ENCODE results near the gene NCMAP. TPM values are rescaled to one million over a fixed set of nuclear protein-coding genes. Genes with fewer than 3 reads are reported as not detected.
"Not testable (repeated sequence)": the region's sequence is repeated elsewhere in the genome, so short reads cannot be mapped to it uniquely, and the experiment has no call there.

The NCMAP gene
- polyA plus RNA-seq (2014; cell fraction: cytosol; rRNA removed) = not detected in 2 replicates
- polyA plus RNA-seq (2014; cell fraction: nucleus; rRNA removed) = not detected in 2 replicates

- no peak for DNase-seq (ENCODE audit: low spot score)
Measured at GRCh38 chr1:24555591-24556413, at the start of gene NCMAP. Gene NCMAP, plus strand, starts transcription at chr1:24556087. Its CDS starts 39,344 bp downstream, at chr1:24595431.

DNA sequence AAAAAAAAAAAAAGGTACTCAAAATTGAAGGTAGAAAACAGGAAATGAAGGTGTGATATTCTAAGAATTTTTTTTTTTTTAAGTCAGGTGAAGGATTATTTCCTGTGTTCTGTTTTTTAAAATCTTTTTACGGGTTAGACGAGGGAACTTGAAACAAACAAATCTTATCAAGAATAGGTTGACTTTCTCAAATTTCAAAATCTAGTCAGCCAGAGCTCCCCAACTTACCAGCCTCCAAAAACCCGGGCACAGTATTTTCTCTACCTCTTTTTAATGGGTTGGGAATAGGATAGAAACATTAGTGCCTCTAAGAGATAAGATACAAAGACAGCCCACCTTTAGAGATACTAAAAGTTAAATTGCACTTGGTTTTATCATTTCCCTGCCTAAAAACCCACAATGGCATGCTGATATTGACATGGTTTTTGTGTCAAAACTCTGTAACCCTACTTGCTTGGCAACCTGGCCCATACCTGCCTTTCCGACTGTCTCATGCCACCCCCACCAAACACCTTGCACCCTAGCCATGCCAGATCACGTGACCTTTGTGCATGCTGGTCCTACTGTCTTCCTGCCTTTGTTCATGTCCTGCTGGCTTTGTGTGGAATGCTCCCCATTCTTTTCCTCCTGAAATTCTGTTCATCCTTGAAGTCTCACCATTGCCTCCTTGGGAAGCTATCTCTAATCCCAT is 49.1 kb upstream of the NCMAP start:
- DNase-seq (ENCODE audit: low spot score) = no peak

DNA sequence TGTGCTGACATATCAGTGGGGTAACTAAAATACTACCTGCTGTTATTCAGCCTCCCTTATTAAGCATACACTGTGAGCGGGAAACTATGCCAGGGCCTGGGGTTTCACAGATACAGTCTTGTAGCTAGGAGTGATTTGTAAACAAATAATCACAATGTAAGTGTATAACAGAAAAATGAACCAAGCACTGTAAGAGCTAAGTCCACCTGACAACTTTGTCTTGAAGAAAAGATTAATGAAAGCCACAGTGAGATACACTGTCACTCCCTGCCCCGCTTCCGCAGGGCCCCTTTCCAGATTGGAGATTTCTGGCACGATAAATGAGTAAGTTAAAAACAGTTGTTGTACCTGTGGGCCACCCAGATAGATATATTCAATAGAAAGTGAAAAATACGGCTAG is 48.5 kb upstream of the NCMAP start:
- no peak for DNase-seq (ENCODE audit: low spot score)

DNA sequence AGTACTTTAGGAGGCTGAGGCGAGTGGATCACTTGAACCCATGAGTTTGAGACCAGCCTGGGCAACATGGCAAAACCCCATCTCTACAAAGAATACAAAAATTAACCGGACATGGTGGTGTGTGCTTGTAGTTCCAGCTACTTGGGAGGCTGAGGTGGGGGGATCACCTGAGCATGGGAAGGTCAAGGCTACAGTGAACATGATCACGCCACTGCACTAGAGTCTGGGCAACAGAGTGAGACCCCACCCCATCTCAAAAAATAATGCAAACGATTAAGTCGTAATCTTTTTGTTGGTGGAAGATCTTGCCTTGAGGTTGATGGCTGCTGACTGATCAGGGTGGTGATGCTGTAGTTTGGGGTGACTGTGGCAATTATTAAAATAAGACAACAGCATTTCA is 47.0 kb upstream of the NCMAP start:
- DNase-seq (ENCODE audit: low spot score) = no peak

DNA sequence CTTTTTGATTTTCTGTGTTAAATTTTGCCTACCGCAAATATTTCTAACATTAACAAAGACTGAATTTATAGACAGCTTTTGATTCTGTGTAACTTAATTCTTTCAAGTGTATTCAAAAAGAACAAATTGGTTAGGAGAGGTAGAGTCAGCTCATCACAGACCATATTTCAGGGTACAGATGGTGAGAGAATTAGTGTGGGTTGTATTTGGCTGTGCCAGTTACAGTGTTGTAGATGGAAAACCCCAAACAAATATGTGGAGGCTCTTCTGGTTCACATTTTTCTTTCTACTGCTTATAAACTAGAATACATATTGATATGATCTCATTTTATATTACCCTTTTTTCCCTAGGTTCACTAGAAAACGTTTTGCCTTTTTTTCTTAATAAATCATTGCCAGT is 42.2 kb upstream of the NCMAP start:
- no peak for DNase-seq (ENCODE audit: low spot score)

- DNase-seq (ENCODE audit: low spot score) = no peak
Measured at GRCh38 chr1:24514946-24515345, 40.9 kb upstream of the NCMAP start.

GRCh38 chr1:24515671-24516209 is 40.1 kb upstream of the NCMAP start:
- DNase-seq (ENCODE audit: low spot score) = not testable (repeated sequence)

GRCh38 chr1:24516506-24516905 is 39.4 kb upstream of the NCMAP start:
- no peak for DNase-seq (ENCODE audit: low spot score)

DNA sequence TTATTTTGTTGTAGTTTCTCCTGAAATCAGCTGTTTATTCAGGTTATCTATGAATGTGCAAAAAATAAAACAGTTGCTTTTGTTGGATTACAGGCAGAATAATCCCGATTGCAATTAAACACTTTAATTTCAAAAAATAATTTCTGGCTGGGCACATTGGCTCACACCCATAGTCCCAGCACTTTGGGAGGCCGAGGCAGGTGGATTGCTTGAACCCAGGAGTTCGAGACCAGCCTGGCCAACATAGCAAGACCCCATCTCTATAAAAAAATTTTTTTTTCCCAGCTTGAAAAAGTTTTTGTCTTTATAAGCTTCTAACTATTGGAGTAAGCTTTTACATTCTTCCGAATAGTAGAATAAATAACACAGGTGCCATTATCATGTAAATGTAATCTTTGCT is 38.0 kb upstream of the NCMAP start:
- DNase-seq (ENCODE audit: low spot score) = no peak

- DNase-seq (ENCODE audit: low spot score) = not testable (repeated sequence)
Measured at GRCh38 chr1:24520282-24520681, 35.6 kb upstream of the NCMAP start.

DNA sequence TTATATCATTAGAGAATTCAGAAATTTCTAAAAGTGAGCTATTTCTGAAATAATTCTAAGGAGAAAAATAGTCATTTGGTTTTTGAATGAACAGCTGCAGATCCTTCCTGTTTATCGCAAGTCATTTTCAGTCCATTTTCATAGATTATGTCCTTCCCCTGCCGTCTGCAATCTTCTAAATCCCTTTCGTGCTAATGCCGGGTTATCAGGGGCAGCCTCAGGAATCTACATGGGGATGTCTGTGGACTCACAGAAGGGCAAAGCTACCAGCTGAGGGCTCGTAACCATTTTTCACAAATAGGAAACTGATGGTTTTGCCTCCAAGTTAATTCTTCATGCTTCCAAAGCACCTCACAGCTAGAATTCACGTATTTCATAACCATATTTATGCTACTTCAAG is 30.3 kb upstream of the NCMAP start:
- no peak for DNase-seq (ENCODE audit: low spot score)

- no peak for DNase-seq (ENCODE audit: low spot score)
Measured at GRCh38 chr1:24526045-24526444, 29.8 kb upstream of the NCMAP start.

- DNase-seq (ENCODE audit: low spot score) = no peak
Measured at GRCh38 chr1:24526940-24527542, 28.8 kb upstream of the NCMAP start.

- no peak for DNase-seq (ENCODE audit: low spot score)
Measured at GRCh38 chr1:24528744-24529143, 27.1 kb upstream of the NCMAP start.

DNA sequence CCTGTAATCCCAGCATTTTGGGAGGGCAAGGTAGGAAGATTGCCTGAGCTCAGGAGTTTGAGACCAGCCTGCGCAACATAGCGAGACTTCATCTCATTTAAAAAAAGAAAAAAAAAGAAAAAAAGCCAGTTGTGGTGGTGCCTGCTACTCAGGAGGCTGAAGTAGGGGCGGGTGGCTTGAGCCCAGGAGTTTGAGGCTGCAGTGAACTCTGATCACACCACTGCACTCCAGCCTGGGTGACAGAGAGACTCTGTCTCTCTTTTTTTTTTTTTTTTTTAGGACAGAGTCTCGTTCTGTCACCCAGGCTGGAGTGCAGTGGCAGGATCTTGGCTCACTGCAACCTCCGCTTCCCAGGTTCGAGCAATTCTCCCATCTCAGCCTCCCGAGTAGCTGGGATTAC is 26.6 kb upstream of the NCMAP start:
- DNase-seq (ENCODE audit: low spot score) = not testable (repeated sequence)

DNA sequence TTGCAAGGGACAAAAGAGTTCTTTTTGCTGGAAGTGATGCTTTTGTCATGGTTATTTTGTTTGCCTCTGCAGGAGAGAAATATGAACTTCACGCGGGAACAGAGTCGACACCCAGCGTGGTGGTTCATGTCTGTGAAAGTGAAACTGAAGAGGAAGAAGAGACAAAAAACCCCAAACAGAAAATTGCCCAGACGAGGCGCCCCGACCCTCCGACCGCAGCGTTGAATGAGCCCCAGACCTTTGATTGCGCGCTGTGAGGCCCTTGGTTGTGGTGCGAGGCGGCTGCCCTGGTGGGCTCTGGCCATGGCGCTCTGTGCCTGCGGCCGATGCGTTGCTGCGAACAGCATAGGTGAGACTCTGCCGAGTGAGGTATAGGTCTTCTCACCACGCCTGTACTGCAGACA is 20.9 kb upstream of the NCMAP start:
- no peak for DNase-seq (ENCODE audit: low spot score)

- DNase-seq (ENCODE audit: low spot score) = no peak
Measured at GRCh38 chr1:24535778-24536177, 20.1 kb upstream of the NCMAP start.

- no peak for DNase-seq (ENCODE audit: low spot score)
Measured at GRCh38 chr1:24536391-24536840, 19.5 kb upstream of the NCMAP start.

DNA sequence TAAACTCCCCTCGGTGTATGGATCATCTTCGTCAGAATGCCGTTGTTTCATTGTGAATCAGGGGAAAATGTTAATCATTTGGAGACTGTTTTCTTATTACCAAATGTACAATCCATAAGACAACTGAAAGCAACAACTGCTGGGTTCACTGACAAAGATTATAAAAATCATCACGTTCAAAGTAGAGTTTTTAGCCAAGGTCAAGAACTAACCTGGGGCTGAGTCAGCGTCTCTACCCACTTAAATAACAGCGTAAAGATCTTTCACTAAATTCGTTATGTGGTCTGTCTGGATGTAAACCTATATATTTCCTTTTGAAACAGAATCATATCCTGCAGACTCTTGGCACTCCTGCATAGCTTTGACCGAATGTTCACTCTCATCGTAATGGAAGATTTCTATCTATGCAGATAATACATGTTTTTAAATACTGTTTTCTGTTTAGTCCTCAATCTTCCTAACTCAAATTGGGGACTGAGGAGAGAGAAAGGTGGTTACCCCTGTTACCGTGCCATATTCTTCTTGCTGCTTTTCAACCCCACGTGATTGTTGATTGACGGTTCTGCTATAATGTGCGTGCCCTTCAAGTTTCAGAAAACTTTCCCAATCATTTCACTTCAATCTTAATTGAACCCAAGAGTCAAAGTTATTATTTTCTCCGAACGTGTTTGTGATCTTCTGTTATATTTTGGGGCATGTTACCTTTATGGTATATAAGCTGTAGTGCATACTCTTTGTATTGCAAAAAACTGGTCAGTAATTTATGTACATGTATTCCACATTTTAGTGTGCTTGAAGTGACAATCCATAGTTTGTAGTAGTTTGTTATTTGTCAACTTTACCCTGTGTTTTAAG is 15.6 kb upstream of the NCMAP start:
- DNase-seq (ENCODE audit: low spot score) = no peak

- DNase-seq (ENCODE audit: low spot score) = no peak
Measured at GRCh38 chr1:24540906-24541710, 14.8 kb upstream of the NCMAP start.
